C4-2B (cell line): Measurements from ENCODE around the gene PRPSAP1.

Experiments
- H3K27ac ChIP-seq: fragments of 450-650 bp; 2 replicates; pipeline ENCODE4 v1.5.1; 2017
- ZFX ChIP-seq: fragments of 450-650 bp; IDR thresholded peaks from 2 replicates; pipeline ENCODE4 v1.6.1; 2017
- TF ChIP-seq, protein P1 (sequence below): fragments of 450-650 bp; conservative IDR thresholded peaks from 2 replicates; pipeline ENCODE4 v1.5.1; 2017; ENCODE audit warnings: mild to moderate bottlenecking

The PRPSAP1 gene

DNA sequence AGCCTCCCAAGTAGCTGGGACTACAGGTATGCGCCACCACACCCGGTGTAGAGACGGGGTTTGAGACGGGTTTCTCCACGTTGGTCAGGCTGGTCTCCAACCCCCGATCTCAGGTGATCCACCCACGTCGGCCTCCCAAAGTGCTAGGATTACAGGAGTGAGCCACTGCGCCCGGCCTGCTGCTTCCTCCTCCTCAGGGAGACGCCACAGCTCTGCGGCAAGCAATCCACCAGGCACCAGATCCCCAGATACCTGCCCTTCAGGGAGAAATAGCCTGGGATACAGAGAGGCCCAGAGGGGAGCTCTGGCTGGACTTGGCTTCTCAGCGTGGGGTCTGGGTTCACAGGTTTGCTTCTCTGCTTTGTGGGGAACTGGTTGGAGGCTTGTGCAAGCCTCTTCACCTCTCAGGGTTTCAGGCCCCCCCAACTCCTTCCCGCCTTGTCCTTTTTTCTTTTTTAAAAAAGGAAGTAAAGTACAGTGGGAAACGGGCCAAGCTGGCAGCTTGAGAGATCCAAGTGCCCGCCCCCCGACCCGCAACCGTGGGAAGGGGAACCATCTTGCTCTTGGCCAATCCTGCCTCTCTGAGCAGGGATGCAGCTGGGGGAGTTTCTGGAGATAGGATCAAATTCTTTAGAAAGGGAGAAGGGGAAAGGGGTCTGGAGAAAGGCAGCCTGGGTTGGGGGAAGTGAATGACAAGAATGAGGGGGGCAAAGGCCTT is 28.1 kb upstream of the PRPSAP1 start:
- TF ChIP-seq, protein P1, sequence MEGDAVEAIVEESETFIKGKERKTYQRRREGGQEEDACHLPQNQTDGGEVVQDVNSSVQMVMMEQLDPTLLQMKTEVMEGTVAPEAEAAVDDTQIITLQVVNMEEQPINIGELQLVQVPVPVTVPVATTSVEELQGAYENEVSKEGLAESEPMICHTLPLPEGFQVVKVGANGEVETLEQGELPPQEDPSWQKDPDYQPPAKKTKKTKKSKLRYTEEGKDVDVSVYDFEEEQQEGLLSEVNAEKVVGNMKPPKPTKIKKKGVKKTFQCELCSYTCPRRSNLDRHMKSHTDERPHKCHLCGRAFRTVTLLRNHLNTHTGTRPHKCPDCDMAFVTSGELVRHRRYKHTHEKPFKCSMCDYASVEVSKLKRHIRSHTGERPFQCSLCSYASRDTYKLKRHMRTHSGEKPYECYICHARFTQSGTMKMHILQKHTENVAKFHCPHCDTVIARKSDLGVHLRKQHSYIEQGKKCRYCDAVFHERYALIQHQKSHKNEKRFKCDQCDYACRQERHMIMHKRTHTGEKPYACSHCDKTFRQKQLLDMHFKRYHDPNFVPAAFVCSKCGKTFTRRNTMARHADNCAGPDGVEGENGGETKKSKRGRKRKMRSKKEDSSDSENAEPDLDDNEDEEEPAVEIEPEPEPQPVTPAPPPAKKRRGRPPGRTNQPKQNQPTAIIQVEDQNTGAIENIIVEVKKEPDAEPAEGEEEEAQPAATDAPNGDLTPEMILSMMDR, result no peak
- no peak for TF ChIP-seq ZFX
- H3K27ac ChIP-seq, result no peak overlapping the region

DNA sequence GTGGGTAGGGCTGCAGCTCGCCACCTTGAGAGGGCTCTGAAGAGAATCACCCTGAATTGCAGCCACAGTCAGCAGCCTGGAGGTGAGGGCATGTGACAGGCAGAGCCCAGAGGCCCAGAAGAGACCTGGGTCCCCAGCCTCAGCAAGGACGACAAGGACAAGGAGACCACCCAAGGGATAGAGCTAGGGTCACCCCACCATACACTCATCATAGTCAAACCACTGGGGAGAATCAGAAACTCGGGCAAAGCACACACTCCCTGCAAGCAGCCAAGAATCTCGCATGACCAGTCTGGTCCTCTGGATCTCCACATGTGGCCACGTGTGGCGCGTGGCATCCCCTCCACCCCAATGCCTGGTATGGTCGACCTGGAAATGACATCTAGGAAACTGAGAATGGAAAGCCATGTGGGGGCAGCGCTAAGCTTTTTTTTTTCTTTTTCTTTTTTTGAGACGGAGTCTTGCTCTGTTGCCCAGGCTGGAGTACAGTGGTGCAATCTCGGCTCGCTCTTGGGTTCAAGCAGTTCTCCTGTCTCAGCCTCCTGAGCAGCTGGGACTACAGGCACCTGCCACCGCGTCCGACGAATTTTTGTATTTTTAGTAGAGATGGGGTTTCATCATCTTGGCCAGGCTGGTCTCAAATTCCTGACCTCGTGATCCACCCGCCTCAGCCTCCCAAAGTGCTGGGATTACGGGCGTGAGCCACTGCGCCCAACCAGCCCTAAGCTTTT is 26.1 kb upstream of the PRPSAP1 start:
- TF ChIP-seq, protein P1, result no peak
- no peak for TF ChIP-seq ZFX
- H3K27ac ChIP-seq, result no peak overlapping the region

DNA sequence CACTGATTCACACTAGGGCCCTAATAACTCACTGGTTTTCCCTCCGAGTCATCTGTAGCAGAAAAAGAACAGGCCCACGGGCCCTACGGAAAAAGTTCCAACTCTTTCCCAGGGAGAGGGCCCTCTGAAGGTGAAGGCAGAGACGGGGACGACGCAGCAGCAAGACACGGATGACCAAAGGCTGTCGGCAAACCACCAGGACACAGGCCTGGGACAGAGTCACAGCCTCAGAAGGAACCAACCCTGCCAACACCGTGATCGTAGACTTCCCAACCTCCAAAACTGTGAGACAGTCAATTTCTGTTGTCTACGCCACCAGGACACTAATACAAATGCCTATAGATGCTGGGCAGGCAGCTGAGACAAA is 25.5 kb upstream of the PRPSAP1 start:
- no peak for TF ChIP-seq ZFX
- TF ChIP-seq, protein P1, result no peak

DNA sequence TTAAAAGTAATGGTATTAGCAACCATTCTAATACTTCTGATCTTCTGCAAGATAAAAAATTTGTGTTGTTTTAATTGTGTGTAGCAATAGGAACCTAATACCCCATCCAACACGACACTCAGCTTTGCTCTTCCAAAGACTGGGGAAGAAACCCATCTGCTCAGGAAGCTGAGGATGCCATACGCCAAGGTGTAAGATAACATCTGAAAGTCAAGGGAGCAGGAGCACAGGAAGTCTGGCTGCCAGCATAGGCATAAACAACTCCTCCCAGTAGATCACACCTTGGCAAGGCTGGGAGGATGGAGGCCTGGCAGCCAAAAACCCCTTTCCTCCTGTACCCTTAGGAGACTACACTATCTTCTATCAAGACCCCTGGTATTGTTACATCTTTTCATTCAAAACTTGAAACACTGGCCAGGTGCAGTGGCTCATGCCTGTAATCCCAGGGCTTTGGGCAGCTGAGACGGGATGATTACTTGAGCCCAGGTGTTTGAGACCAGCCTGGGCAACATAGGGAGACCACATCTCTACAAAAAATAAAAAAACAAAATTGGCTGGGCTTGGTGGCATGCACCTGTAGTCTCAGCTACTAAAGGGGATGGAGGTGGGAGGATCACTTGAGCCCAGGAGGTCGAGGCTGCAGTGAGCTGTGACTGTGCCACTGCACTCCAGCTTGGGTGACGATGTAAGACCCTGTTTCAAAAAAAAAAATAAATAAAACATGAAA is 25.0 kb upstream of the PRPSAP1 start:
- no peak for TF ChIP-seq ZFX
- TF ChIP-seq, protein P1, result no peak
- no peak overlapping the region for H3K27ac ChIP-seq

More for the DNA sequence above, 25.5 kb upstream of the PRPSAP1 start:
- H3K27ac ChIP-seq, result no peak overlapping the region

DNA sequence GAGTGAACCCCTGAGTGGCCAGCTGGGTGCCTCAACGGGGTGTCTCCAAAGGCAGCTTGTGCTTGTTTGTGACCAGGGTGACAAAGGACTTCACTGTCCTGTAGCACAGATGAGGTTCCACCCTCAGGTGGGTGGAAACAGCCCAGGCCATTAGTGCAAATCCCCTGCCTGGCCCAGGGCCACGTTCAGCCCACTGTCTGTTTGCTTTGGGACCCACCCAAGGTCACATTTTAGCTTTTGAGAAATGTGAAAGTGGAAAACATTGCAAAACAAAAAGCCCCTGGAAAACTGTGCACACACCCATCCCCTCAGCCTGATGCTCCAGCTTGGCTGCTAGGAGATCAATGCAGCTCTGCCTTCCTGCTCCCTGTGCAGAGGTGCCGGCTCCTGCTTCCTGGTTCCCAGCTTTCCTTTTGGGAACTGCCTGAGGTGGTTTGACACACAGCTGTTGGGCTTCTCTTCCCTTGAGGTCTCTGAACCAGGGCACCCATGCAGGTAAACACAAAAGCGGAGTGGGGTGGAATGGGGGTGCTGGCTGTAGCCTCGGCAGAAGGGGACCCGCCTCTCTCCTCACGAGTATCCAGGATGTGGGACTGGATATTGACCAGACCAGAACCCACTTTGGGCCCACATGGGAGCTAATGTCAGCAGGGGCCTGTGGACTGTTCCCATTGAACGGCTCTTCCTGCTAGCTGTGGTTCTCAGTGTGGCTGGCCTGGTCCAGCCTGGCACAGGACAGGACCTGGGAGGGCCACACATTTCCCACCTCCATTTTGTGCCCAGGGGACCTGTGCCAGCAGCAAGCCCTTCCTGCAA is 22.8 kb upstream of the PRPSAP1 start:
- TF ChIP-seq ZFX, result no peak
- TF ChIP-seq, protein P1, result no peak

DNA sequence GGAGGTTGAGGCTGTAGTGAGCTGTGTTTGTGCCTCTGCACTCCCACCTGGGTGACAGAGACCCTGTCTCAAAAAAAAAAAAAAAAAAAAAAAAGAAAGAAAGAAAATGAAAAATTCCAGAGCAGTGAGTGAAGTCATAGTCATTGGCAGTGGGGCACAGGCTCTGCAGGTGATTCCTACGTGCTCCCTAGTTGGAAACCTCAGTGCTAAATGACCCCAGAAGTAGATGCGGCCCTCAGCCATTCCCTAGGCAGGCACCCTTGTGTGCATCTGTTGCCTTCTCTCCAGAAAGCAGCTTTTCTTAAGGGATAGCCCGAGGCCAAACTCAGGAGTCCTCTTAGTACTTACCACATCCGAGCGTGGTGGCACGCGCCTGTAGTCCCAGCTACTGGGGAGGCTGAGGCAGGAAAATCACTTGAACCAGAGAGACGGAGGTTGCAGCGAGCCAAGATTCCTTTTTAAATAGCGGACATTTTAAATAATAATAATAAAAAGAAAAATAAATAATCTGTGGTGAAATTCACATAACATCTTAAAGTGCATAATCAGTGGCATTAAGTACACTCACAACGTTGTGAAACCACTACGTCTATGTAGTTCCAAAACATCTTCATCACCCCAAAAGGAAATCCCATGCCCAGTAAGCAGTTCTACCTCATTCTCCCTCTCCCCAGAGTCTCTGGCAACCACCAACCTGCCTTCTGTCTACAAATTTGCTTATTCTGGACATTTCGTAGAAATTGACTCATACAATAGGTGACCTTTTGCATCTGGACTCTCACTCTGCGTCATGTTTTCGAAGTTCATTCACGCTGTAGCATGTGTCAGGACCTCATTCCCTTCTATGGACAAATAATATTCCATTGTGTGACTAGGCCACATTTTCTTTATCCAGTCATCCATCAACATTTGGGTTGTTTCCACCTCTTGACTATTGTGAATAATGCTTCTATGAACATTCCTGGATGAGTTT is 18.2 kb upstream of the PRPSAP1 start:
- TF ChIP-seq ZFX, result no peak
- TF ChIP-seq, protein P1, result no peak
- no peak overlapping the region for H3K27ac ChIP-seq

More for the DNA sequence above, 22.8 kb upstream of the PRPSAP1 start:
- no peak overlapping the region for H3K27ac ChIP-seq
